SU-DHL-6 (cell line): ENCODE data around the gene AFF3.

Experiments
- H2AFZ ChIP-seq: fragments of 200-600 bp; sonication (generic); 2 replicates; pipeline ENCODE4 v1.6.1; 2014; ENCODE audit warnings: low read depth, mild to moderate bottlenecking, moderate library complexity, mixed read lengths, antibody characterized with exemption, low read length; ENCODE audit not compliant: severe bottlenecking
- H3F3A ChIP-seq: fragments of 200-600 bp; shearing (Covaris generic); 2 replicates; pipeline ENCODE4 v1.6.0; 2016; ENCODE audit warnings: antibody characterized with exemption, mild to moderate bottlenecking; ENCODE audit not compliant: insufficient read depth
- H3K27ac ChIP-seq: fragments of 200-600 bp; sonication (generic); 2 replicates; pipeline ENCODE4 v1.5.1; 2016; ENCODE audit warnings: low read depth, mild to moderate bottlenecking, low read length, moderate library complexity, mixed read lengths
- H3K27me3 ChIP-seq: fragments of 200-600 bp; sonication (generic), shearing (Covaris generic); 2 replicates; pipeline ENCODE4 v1.6.0; 2014; ENCODE audit warnings: mild to moderate bottlenecking, low read length
- H3K36me3 ChIP-seq: fragments of 200-600 bp; sonication (generic); 2 replicates; pipeline ENCODE4 v1.6.1; 2014; ENCODE audit warnings: mild to moderate bottlenecking, low read length, mixed read lengths
- H3K4me2 ChIP-seq: fragments of 300-600, 200-600 bp; shearing (Covaris generic), sonication (generic); 2 replicates; pipeline ENCODE4 v1.6.0; 2014; ENCODE audit warnings: low read length, low read depth, mild to moderate bottlenecking; ENCODE audit not compliant: poor library complexity, severe bottlenecking
- H3K4me3 ChIP-seq: fragments of 200-600 bp; sonication (generic); 2 replicates; pipeline ENCODE4 v1.5.1; 2014; ENCODE audit warnings: antibody characterized with exemption, low read length, mild to moderate bottlenecking, mixed read lengths; ENCODE audit not compliant: insufficient read depth, poor library complexity, severe bottlenecking
- H3K79me2 ChIP-seq: fragments of 200-600 bp; sonication (generic); 2 replicates; pipeline ENCODE4 v1.6.1; 2014; ENCODE audit warnings: mild to moderate bottlenecking, low read length, moderate library complexity; ENCODE audit not compliant: insufficient read depth
- H3K9ac ChIP-seq: fragments of 200-600 bp; sonication (generic); 2 replicates; pipeline ENCODE4 v1.7.0; 2014; ENCODE audit warnings: mild to moderate bottlenecking, low read length
- H3K9me2 ChIP-seq: fragments of 200-600 bp; sonication (generic); replicated peaks from 2 replicates; pipeline ENCODE4 v1.6.1; 2014; ENCODE audit warnings: low read length; ENCODE audit not compliant: insufficient read depth
- H3K9me3 ChIP-seq: fragments of 200-600 bp; sonication (generic); 2 replicates; pipeline ENCODE4 v1.6.1; 2014; ENCODE audit warnings: low read length, mixed read lengths; ENCODE audit not compliant: insufficient read depth
- H4K20me1 ChIP-seq: fragments of 200-600 bp; sonication (generic); 2 replicates; pipeline ENCODE4 v1.6.1; 2014; ENCODE audit warnings: low read depth, mild to moderate bottlenecking, antibody characterized with exemption, low read length, moderate library complexity, mixed read lengths
- CTCF ChIP-seq: fragments of 200-600 bp; sonication (generic); IDR thresholded peaks from one replicate; pipeline ENCODE4 v1.5.1; 2017; ENCODE audit warnings: antibody characterized with exemption, mild to moderate bottlenecking, low read length, moderate library complexity; ENCODE audit not compliant: insufficient read depth, poor library complexity, severe bottlenecking
- EZH2phosphoT487 ChIP-seq: fragments of 200-600 bp; sonication (generic), shearing (Covaris generic); conservative IDR thresholded peaks from 2 replicates; pipeline ENCODE4 v1.6.1; 2018; ENCODE audit warnings: mild to moderate bottlenecking, antibody characterized with exemption, low read length, moderate library complexity, mixed read lengths

AFF3 gene

GRCh38 chr2:99811544-99811943 lies 330.8 kb downstream of the AFF3 start:
- Histone ChIP-seq H3K4me2 (no peak overlapping the region), H3K27me3 (no peaks in the 10 kb centered on the region), H3F3A (no peaks in the 10 kb centered on the region), H3K4me3 (no peak overlapping the region), H3K9me2 (no peaks in the 10 kb centered on the region), H3K36me3 (no peaks in the 10 kb centered on the region), H2AFZ (no peak overlapping the region), H3K9me3 (no peaks in the 10 kb centered on the region), H4K20me1 (no peaks in the 10 kb centered on the region), H3K79me2 (no peaks in the 10 kb centered on the region), H3K27ac (no peak overlapping the region), H3K9ac (no peak overlapping the region)
- TF ChIP-seq CTCF = no peak
- no peak for TF ChIP-seq EZH2phosphoT487

- Histone ChIP-seq H3K9me3 (no peaks in the 10 kb centered on the region), H3K9ac (no peak overlapping the region), H4K20me1 (no peaks in the 10 kb centered on the region), H3K4me2 (no peak overlapping the region), H3K79me2 (no peaks in the 10 kb centered on the region), H3K4me3 (no peak overlapping the region), H3K27ac (no peak overlapping the region), H2AFZ (no peak overlapping the region), H3F3A (no peaks in the 10 kb centered on the region), H3K36me3 (no peaks in the 10 kb centered on the region), H3K9me2 (no peaks in the 10 kb centered on the region), H3K27me3 (no peaks in the 10 kb centered on the region)
- TF ChIP-seq CTCF (no peak), EZH2phosphoT487 (no peak)
Observed at GRCh38 chr2:99810225-99810624, 332.2 kb downstream of the AFF3 start.

GRCh38 chr2:99809259-99809900 lies 333.0 kb downstream of the AFF3 start:
- H3K4me2 ChIP-seq = no peak overlapping the region
- no peak overlapping the region for H3K9ac ChIP-seq
- H3K36me3 ChIP-seq = peaks cover 3% of the 10 kb centered on the region; the same call in 1 of the 2 replicates

More at GRCh38 chr2:99809259-99809900, 333.0 kb downstream of the AFF3 start:
- no peak overlapping the region for H3K27ac ChIP-seq
- no peak overlapping the region for H3K4me3 ChIP-seq
- no peaks in the 10 kb centered on the region for H3K9me2 ChIP-seq
- no peaks in the 10 kb centered on the region for H4K20me1 ChIP-seq
- H3F3A ChIP-seq = no peaks in the 10 kb centered on the region
- no peaks in the 10 kb centered on the region for H3K27me3 ChIP-seq
- H2AFZ ChIP-seq = no peak overlapping the region
- no peaks in the 10 kb centered on the region for H3K9me3 ChIP-seq
- H3K79me2 ChIP-seq = no peaks in the 10 kb centered on the region
- TF ChIP-seq EZH2phosphoT487 = no peak
- TF ChIP-seq CTCF = no peak
